ENCODE measurements around the gene FKRP.

Gene FKRP

DNA sequence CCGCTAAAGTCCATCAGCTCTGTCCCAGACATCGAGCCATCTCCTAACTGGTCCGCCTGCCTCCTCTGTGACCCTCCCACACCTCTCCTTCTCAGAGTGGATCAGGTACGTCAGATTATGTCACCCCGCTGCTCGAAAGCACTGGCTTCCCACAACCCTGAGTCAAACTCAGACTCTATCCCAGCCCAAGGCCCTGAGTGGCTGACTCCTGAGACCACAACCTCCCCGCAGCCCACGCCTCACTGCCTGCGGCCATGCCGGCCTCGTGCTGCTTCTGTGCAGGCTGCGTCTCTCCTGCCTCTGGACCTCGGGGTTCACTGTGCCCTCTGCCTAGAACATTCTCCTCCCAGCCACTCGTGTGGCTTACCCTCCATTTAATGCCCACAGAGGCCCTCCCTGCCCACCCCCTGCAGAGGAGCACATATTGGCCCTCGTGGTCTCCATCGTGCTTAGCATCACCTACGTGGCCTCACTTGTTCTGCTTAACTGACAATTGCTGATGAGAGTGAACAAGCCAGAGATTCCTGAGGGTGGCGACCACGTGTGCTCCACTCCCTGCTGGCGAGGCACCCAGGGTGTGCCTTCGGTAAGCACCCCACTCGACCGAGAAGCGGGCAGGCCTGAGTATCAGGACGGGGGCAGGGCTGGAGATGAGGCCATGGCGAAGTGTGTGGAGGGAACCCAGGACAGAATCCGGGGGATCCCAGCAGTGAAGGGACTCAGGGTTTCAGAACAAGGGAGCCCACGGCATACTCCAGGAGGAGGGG lies 13.5 kb upstream of the FKRP start:
- DNase-seq = no peak

DNA sequence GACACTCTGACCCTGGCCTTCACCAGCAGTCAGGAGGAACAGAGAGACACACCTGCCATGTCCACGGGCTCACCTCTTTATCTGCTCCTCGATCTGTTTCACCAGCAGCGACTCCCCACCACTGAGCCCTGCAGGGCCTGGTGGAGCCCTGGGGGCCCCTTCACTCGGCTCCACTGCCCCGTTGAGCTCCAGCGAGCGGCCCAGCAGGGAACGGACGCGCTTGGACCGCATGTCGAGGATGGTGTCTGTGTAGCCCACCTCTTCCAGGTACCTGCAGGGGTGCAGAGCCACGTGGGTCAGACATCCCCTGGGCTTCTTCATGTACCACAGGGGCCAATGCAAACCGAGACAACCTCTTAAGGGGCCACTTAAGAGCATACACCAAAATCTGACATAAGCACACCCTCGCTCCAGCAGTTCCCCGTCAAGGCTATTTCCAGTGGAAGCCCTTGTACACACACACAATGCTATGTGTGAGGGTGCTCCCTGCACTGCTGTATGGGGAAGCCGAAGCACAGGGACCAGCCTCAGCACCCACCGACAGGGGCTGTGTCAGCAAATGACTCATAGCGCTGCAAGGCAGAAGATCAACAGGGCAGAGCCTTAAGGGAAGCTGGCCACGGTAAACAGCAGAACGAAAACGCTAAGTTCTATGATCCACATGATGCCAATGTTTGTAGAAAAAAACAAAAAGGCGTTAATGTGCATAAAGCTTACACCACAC lies 12.7 kb upstream of the FKRP start:
- no peak for DNase-seq

DNA sequence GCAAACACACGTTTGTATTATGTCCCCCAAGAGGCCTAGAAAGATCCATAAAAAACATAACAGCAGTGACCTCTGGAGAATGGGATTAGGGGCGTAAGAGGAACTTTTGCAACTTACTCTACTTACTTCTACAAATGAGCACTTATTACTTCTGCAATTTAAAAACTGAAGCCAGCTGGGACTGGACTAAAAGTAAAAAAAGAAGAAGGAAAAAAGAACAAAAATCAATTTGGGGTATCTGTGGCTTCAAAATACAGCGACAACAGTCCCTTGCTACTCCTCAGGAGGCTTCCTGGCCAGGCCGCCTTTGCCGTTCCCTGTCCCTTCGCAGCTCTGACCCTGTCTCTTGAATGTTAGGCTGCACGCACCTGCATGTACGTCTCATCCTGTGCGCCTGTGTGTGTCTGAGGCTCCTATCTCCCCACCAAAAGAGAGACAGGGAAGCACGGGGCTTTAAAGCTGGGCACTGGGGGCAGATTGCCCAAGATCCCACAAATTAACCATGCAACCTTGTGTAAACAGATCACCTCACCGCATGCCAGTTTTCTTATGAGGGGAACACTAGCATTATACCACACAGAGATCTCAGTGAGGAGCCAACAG lies 12.1 kb upstream of the FKRP start:
- DNase-seq = no peak

DNA sequence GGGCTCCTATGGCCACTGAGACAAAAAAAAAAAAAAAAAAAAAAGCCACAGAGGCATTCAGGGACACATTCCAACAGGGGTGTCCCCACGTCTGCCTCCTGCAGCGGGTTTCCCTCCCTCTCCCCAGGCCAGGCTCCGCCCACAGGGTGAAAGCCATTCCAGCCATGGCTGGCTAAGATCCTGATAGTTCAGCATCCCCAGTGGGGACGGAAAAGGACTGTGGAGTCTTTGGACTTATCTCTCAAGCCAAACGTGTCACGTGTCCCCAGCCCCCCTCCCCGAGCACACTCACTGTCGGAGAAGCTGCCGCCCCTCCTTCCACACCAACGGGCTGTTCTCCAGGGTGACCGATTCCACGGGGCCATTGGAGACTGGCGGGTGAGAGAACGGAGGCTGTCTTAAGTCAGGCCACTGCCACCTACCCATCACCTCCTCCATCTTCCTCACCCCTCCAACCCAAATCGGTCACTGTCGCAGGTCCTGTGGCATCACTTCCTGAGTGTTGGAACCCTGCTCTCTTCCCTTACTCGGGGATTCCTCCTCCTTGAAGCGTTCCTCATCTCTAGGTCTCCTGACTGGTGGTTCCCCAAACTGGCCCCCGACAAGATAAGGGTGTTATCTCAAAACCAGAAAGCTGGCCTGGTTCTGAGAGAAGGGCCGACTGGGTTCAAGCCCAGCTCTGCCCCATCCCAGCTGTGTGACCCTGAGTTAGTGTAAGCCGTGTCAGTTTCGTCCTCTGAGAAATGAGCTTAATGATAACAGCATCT lies 9.1 kb upstream of the FKRP start:
- no peak for DNase-seq

- no peak for DNase-seq
Measured at GRCh38 chr19:46737298-46737654, 8.6 kb upstream of the FKRP start.

- DNase-seq = no peak
Measured at GRCh38 chr19:46737761-46738171, 8.1 kb upstream of the FKRP start.

- DNase-seq = no peak
Measured at GRCh38 chr19:46739290-46739771, 6.5 kb upstream of the FKRP start.

- DNase-seq = no peak
Measured at GRCh38 chr19:46741447-46741846, 4.4 kb upstream of the FKRP start.

DNA sequence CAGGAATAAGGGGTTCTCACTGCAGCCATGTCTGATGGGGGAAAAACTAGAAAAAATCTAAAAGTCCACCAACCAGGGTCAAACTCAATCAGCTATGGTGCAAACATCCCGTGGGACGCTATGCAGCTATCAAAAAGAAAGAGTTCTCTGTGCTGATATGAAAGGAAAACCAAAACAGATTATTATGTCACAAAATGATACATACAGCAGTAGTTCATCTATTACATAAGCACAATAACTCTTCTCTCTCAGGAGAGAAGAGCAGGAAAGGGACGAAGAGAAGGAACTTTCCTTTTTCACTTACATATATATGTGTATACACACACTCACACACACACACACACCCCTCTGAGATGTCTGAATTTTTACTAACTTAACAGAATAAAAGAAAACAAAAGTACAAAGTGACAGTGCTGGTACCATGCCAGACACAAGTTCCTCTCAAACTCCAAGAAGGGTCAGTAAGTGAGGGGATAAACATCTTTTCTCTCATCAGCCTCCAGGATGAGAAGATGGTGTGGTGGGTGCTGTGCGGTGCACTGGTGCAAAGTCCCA lies 2.9 kb upstream of the FKRP start:
- no peak for DNase-seq

DNA sequence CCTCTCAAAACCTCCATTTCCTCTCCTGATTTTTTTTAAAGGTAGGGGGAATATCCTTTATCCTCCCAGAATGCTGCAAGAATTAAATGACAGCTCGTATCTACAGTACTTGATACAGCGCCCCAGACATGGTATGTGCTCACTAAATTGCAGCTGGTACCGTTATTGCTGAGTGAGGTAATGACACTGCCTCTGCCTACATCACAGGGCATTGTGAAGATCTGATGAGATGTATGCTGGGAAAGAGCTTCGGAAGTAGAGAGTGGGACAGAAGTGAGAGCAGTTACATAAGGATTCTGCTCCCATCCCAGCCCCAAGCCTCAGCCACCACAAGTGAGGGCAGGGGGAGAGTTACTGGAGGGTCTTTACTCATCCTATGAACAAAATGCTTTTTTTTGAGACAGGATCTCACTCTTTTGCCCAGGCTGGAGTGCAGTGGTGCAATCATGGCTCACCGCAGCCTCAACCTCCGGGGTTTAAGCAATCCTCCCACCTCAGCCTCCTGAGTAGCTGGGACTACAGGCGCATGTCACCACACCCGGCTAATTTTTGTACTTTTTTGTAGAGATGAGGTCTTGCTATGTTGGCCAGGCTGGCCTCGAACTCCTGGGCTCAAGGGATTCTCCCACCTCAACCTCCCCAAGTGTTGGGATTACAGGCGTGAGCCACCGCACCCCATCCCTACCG lies 1.7 kb upstream of the FKRP start:
- DNase-seq = no peak

DNA sequence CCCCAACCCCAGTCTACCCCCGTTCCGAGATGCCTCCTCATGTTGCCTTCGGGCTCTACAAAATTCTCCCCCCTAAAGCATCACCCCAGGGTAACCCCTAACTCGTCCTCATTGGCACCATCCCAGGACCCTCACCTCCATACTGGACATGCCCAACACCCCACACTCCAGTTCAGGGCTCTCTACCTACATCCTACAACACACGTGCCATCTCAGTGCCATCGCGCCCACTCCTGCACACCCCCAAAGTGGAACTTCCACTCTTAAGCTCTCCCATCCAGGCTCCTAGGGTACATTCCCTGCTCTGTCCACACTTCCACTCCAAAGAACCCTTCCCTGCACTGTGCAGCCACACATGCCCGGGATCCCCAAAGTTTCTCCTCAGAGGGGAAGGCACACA lies 827 bp upstream of the FKRP start:
- no peak for DNase-seq

- peak; percentile 60 to 62 for DNase-seq
Measured at GRCh38 chr19:46746281-46747057, 612 bp downstream of the FKRP start, which contains the start of gene STRN4. TSS of gene STRN4 (minus strand) at chr19:46746450. CDS start at chr19:46746430, 20 bp downstream.

DNA sequence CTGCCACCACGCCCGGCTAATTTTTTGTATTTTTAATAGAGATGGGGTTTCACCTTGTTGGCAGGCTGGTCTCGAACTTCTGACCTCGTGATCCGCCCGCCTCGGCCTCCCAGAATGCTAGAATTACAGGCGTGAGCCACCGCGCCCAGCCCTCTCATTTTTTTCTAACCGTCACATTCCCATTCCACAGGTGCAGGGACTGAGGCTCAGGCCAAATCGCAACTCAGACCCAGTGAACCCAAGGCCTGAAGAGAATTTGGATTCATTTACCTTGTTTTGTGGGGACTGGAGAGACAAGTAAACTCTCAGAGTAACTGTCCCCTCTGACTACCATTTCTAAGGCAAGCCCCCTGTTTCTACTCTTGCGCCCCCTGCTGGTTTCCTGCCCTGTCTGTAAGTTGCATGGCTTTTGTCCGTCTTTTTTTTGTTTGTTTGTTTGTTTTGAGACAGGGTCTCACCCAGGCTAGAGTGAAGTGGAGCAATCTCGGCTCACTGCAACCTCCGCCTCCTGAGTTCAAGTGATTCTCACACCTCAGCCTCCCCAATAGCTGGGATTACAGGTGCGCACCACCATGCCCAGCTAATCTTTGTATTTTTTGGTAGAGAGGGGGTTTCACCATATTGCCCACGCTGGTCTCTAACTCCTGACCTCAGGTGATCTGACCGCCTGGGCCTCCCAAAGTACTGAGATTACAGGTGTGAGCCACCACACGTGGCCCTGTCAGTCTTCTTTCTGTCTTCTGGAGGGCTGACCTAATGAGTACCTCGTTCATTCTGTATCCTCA lies 2.7 kb downstream of the FKRP start:
- peak; percentile 22 to 32 for DNase-seq

GRCh38 chr19:46753420-46754155 lies 7.7 kb downstream of the FKRP start:
- DNase-seq = peak; percentile 74 to 78

DNA sequence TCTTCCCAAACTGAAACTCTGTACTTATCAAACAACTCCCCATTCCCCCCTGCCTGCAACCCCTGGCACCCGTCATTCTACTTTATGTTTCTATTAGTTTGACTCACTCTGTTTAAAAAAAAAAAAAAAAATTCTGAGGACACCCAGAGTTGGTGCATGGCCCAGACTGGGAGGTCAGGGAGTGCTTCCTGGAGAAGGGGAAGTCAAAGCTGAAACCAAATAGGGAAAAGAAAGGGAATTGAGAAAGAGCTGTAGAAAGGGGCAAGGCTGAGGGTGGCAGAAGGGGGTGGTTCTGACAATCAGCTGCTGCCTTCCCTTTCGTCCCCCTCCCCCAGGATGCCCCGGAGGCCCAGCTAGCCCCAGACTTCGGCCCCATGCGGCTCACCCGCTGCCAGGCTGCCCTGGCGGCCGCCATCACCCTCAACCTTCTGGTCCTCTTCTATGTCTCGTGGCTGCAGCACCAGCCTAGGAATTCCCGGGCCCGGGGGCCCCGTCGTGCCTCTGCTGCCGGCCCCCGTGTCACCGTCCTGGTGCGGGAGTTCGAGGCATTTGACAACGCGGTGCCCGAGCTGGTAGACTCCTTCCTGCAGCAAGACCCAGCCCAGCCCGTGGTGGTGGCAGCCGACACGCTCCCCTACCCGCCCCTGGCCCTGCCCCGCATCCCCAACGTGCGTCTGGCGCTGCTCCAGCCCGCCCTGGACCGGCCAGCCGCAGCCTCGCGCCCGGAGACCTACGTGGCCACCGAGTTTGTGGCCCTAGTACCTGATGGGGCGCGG lies 9.4 kb downstream of the FKRP start:
- no peak for DNase-seq

DNA sequence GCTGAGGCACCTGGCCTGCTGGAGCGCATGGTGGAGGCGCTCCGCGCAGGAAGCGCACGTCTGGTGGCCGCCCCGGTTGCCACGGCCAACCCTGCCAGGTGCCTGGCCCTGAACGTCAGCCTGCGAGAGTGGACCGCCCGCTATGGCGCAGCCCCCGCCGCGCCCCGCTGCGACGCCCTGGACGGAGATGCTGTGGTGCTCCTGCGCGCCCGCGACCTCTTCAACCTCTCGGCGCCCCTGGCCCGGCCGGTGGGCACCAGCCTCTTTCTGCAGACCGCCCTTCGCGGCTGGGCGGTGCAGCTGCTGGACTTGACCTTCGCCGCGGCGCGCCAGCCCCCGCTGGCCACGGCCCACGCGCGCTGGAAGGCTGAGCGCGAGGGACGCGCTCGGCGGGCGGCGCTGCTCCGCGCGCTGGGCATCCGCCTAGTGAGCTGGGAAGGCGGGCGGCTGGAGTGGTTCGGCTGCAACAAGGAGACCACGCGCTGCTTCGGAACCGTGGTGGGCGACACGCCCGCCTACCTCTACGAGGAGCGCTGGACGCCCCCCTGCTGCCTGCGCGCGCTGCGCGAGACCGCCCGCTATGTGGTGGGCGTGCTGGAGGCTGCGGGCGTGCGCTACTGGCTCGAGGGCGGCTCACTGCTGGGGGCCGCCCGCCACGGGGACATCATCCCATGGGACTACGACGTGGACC lies 10.1 kb downstream of the FKRP start:
- no peak for DNase-seq

GRCh38 chr19:46756544-46756888 lies 10.7 kb downstream of the FKRP start:
- DNase-seq = no peak

DNA sequence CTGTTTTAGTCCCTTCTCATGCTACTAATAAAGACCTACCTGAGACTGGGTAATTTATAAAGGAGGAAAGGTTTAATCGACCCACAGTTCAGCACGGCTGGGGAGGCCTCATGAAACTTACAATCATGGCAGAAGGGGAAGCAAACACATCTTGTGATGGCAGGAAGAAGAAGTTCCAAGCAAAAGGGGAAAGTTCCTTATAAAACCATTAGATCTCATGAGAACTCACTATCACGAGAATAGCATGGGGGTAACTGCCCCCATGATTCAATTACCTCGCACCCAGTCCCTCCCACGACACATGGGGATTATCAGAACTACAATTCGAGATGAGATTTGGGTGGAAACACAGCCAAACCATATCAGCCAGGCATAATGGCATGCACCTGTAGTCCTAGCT lies 13.3 kb downstream of the FKRP start:
- DNase-seq = no peak

Data from NCI-H2081 (cell line).